Measurements from ENCODE around the gene PPP1R26.

- TF ChIP-seq EZH2 (IDR thresholded peaks at IDR 0.05; ENCODE audit: borderline replicate concordance), result no peak
- TF ChIP-seq CTCF (IDR thresholded peaks at IDR 0.05; ENCODE audit: poor library complexity), result no peak
Observed at GRCh38 chr9:135519179-135519971, 39.8 kb downstream of the PPP1R26 start.

Measured in hepatocyte (in vitro differentiated cells).